ENCODE data around the gene MARK3.

DNA sequence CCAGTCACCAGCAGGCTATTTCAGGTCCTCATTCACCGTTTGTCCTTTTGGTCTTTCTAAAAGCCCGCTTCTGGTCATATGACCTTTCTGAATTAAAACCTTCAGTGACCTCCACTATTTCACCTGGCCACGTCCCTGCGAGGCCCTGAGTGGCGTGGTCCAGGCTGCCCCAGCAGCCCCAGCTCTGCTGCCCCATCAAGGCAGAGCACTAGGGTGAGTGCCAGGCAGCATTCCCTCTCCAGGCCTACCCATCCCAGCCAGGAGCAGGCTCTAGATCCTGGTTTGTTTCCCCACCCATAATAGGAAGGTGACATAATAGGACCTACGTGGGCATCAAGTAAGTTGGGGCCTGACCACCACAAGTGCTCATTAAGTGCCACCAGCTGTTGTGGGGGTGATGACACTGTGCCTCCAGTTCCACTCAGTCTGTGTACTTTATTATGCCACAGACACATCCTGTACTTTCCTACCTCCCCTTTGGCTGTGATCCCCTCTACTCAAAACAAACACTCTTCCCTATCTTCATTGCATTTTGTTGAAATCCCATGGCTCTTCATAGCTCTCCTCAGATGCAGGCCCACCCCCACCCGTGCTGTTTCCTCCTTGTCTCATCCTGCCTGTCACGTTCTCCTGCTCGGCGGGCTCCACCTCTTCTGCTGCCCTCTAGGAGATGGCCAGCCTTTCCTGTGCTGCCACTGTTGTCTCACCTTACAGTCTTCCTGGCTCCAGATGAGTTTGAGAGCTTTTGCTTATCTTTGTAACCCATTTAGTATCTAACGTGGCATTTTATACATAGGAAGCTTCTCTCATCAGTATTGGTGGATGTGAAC lies 116.0 kb downstream of the MARK3 start:
- no peak for TF ChIP-seq EGR1 (IDR thresholded peaks at IDR 0.05; ENCODE audit: low read depth)
- TF ChIP-seq, protein P1, sequence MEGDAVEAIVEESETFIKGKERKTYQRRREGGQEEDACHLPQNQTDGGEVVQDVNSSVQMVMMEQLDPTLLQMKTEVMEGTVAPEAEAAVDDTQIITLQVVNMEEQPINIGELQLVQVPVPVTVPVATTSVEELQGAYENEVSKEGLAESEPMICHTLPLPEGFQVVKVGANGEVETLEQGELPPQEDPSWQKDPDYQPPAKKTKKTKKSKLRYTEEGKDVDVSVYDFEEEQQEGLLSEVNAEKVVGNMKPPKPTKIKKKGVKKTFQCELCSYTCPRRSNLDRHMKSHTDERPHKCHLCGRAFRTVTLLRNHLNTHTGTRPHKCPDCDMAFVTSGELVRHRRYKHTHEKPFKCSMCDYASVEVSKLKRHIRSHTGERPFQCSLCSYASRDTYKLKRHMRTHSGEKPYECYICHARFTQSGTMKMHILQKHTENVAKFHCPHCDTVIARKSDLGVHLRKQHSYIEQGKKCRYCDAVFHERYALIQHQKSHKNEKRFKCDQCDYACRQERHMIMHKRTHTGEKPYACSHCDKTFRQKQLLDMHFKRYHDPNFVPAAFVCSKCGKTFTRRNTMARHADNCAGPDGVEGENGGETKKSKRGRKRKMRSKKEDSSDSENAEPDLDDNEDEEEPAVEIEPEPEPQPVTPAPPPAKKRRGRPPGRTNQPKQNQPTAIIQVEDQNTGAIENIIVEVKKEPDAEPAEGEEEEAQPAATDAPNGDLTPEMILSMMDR (IDR thresholded peaks at IDR 0.05 in 2 of 3, conservative IDR thresholded peaks at IDR 0.05 in 1 of 3; ENCODE audit: borderline replicate concordance in 1 of 3, insufficient read depth in 1 of 3, low read depth in 2 of 3, low read length in 2 of 3): no peak
